GM15510 (cell line): Measurements from ENCODE around the gene VANGL2.

Source experiments
- POLR2A ChIP-seq: IDR thresholded peaks from 3 replicates; pipeline ENCODE4 v1.6.1; 2011; ENCODE audit warnings: borderline replicate concordance; ENCODE audit not compliant: insufficient read length; ENCODE audit errors: extremely low read depth

Gene VANGL2

DNA sequence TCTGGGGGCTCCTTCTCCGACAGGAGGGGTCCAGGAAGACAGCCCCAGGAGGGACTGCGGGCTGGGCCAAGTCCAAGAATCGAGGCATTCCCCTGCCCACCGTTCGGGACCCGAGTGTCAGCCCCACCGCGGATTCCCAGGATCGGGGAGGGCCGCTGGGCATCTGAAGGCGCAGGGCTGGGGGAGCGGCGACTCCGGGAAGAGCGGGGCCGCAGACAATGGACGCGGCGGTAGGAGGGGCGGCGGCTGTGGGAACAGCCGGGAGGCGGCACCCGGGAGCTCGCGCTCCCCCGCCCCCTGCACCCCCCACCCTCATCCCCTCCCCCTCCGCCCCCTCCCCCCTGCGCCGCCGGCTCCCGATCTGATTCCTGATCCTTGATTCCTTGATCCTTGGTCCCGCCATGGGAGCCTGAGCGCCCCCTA lies at the start of gene VANGL2:
Gene VANGL2 (plus strand): TSS at position 342 of the 423 bp plus-strand sequence. CDS start 15,274 bp downstream, outside the sequence.
- TF ChIP-seq POLR2A: no peak

GRCh38 chr1:160351629-160352028 lies 48.7 kb upstream of the VANGL2 start:
- no peak for TF ChIP-seq POLR2A

GRCh38 chr1:160352555-160352954 lies 47.8 kb upstream of the VANGL2 start:
- no peak for TF ChIP-seq POLR2A

- TF ChIP-seq POLR2A: no peak
Measured at GRCh38 chr1:160353223-160353622, 47.1 kb upstream of the VANGL2 start.

DNA sequence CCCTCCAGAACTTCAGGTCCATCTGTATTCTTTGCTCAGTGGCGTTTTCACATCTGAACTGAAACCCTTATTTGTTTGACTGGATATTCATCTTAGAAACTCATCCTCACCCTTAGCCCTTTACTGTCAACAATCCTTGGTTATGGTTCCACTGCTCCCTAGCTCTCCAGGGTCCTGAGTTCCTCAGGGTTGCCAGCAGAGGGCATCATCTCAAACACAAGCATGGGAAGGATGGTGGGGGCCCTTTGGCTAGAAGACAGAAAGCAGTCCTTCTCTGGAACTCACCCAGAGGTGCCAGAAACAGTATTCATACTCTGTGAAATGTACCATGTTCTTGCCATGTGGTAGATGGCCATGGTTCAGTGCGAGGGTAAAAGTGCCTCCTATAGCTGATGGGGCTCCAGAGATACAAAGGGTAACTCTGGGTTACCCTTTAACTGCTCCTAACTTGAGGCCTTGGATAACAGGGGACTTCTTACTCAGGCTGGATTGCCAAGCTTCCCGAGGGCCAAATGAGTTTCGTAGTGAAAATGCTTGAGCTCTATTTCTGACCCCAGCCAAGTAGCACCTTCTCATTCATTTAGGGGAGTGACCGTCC lies 45.9 kb upstream of the VANGL2 start:
- no peak for TF ChIP-seq POLR2A

- TF ChIP-seq POLR2A: no peak
Measured at GRCh38 chr1:160357286-160358002, 42.9 kb upstream of the VANGL2 start.

DNA sequence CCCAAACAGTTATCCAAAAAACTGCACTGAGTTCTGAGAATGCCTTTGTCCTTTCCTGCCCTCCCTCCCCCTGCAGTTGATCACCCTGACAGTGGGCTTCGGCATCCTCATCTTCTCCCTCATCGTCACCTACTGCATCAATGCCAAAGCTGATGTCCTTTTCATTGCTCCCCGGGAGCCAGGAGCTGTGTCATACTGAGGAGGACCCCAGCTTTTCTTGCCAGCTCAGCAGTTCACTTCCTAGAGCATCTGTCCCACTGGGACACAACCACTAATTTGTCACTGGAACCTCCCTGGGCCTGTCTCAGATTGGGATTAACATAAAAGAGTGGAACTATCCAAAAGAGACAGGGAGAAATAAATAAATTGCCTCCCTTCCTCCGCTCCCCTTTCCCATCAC lies 42.3 kb upstream of the VANGL2 start:
- no peak for TF ChIP-seq POLR2A

DNA sequence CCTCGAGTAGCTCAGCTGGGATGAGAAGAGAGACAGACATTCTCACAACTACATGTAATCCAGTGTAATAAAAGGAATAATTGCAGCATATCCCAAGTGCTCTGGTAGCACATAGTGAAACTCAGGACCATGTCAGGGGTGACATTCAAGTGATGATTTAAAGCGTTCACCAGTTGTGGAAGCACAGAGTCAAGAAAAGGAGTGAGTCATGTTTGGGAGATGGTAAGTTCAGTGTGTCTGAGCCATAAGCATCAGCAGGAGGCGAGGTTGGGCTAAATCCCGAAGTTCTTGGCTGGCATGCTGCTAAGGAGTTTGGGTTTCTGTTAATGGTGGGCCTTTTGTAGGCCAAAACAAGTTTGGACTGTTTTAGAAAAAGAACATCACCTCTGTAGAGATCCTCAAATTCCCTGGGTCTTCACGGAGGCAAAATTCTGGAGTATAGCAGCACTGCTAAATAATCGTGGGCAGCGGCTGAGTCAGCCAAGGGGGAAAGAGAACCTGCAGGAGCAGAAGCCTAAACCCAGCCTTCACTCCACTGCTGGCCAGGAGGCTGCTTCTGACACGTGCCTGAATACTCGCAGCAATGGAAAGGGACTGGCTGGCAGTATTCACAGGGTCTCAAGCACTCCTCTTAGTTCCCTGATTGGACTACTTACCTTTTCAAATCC lies 40.7 kb upstream of the VANGL2 start:
- no peak for TF ChIP-seq POLR2A

GRCh38 chr1:160360227-160360695 lies 40.1 kb upstream of the VANGL2 start:
- no peak for TF ChIP-seq POLR2A

DNA sequence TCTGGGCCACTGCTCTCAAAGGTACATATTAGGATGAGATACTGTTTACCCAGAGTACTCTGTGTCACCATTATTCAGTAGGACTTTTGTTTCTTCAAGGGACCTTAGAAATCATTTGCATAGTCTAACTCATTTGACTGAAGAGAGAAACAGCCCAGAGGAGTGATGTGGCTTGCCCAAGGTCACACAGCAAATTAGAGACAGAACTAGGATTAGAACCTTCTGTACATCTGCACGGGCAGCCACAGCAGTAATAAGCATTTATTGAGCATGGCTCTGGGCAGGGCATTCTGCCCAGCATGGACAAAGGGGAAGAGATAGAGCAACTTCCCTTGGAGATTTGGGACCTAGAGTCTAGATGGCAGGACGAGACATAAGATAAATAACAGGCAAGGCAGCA lies 39.2 kb upstream of the VANGL2 start:
- no peak for TF ChIP-seq POLR2A

DNA sequence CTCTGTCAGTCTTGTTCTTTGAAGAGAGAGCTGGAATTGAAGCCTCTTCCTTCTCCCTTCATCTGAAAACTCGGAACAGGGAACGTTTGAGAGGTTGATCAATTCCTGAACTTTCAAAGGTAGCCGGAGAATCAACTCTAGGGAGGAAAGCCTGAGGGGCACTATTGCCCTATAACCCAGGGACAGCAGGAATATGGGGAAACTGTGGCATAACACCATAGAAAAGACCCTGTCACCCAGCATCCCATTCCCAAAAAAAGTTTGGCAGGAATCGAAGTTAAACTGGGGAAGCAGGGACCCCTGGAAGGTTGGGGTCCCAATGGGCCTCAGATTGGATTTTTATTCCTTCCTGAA lies 38.6 kb upstream of the VANGL2 start:
- no peak for TF ChIP-seq POLR2A

DNA sequence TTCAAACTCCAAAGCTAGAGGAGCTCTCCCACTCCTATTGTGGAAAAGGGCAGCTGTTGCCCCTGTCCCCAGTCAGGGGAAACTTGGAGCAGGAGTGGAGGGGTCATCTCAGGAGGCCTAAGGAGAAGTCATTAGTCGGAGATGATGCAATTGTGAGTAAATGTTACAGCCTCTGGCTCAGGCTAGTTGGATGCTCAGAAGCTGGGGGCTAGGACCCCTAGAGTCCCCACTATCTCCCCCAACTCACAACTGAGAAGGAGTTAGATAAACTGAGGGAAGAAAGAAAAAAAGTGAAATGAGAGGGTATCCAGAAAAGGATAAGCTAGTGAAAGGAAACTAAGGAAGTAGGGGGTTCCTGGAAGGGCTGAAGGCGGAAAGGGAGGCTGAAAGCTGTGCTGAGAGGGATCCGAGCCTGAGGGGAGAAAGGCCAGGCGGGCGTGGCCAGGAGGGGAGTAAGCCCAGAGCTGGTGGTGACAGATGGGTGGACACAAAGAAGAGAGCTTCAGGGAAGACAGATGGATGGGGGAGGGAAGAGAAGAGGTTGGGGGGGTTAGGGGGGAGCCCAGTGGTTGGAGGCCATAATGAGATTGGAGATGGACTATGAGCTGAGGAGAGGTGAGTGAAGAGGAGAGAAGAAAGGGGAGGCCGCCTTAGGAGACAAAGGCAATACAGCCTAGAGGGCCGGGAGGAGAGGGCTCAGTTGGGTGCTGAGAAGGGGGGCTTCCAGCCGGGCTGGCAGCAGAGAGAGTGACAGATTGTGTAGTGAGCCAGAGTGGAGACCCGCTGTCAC lies 38.0 kb upstream of the VANGL2 start:
- no peak for TF ChIP-seq POLR2A

GRCh38 chr1:160363010-160363409 lies 37.4 kb upstream of the VANGL2 start:
- no peak for TF ChIP-seq POLR2A

DNA sequence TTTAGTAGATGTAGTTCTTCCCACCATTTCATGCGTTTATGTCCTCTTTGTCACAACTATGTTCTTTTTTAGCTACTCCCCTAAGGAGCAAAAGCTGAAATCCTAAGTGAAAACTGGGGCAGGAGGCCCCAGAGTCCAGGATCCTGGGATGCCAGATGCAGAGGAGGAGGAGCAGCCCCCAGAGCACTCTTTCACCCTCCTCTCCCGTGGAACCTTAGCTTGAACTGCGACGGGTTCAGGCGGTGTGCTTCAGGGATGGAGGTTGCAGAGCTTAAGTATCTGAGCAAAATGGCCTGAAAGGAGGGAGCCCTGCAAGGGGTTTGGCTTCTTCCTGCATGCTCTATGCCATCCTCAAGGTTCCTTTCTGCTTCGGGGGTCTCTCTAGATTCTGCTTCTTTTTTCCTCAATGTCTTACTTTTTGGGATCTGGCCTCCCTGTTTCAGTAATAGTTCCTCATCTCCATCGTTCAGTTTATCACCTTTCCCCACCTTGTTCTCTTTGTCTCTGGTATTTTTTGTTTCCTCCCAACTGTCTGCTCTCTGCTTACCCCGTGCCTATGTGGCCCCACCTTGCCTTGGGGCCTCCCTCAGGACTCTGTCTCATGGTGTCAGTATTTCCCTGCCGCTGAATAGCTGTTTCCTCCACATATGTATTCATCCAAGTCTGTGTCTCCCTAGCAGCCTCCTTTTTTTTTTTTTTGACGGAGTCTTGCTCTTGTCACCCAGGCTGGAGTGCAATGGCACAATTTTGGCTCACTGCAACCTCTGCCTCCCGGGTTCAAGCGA lies 36.2 kb upstream of the VANGL2 start:
- TF ChIP-seq POLR2A: no peak
